Measurements from ENCODE around the gene WDR47.
"Not testable (repeated sequence)": the region's sequence is repeated elsewhere in the genome, so short reads cannot be mapped to it uniquely, and the experiment has no call there.

The WDR47 gene

DNA sequence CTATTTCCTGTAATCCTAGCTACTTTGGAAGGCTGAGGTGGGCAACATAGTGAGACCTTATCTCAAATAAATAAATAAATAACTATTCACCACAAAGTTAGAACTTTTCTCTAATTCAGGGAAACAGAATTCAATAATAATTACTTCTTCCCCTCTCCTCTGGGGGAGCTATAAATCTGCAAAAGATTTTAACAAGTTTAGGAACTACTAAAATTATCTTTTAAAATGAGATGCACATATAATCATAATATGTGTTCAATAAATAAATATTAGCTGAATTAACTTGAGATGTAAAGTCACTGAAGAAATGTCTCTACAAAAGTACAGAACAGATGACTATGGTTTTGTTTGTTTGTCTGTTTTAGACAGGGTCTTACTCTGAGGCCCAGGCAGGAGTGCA is 14.1 kb downstream of the WDR47 start:
- Histone ChIP-seq H3K4me2 (no peak overlapping the region), H3K9ac (no peak overlapping the region), H3K4me1 (peaks cover 6% of the 10 kb centered on the region; the same call in 1 of the 2 replicates), H3K27me3 (no peaks in the 10 kb centered on the region), H4K20me1 (peaks cover 85% of the 10 kb centered on the region), H3K36me3 (peaks cover 31% of the 10 kb centered on the region), H3K9me3 (0 out of 2 replicates have a peak, but pooled peaks cover 5% of the 10 kb centered on the region), H3K4me3 (no peak overlapping the region), H3K27ac (no peak overlapping the region)
- TF ChIP-seq Cebpa-rat (IDR thresholded peaks at IDR 0.05): no peak

DNA sequence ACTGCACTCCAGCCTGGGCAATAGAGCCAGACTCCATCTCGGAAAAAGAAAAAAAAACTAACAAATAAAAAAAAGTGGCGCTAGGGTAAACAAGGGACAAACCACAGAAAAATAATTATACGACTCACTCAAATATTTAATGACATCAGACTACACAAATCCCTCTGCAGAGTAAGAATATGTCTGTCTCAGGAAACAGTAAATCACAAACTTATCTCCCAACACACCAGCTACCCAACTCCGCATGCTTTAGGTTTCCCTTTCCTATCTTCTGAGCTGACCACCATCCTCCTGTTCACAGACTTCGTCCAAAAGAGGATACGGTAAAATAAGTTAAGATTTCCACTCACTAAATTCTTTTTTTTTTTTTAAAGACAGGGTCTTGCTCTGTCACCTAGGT is 16.2 kb downstream of the WDR47 start:
- Histone ChIP-seq H3K36me3 (peaks cover 42% of the 10 kb centered on the region), H4K20me1 (peaks cover 64% of the 10 kb centered on the region), H3K9me3 (no peaks in the 10 kb centered on the region), H3K4me1 (no peaks in the 10 kb centered on the region), H3K4me2 (no peak overlapping the region), H3K27ac (no peak overlapping the region), H3K27me3 (no peaks in the 10 kb centered on the region), H3K4me3 (no peak overlapping the region), H3K9ac (no peak overlapping the region)
- TF ChIP-seq Cebpa-rat (IDR thresholded peaks at IDR 0.05): no peak

DNA sequence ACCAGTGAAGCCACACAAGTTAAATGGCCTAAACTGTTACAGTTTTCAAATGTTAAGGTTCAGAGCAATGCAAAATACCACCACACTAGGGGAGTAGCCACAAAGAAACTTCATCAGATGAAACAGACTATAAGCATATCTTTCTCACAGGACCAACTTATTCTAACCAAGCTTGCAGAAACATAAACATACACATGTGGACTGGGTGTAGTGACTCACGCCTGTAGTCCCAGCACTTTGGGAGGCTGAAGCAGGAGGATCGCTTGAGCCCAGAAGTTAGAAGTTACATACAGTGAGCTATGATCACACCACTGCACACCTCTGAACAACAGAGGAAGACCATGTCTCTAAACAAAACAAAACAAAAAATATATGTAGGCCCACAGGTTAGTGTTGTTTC is 17.3 kb downstream of the WDR47 start:
- Histone ChIP-seq H3K4me2 (no peak overlapping the region), H3K9ac (no peak overlapping the region), H3K36me3 (peaks cover 47% of the 10 kb centered on the region), H3K4me3 (no peak overlapping the region), H3K4me1 (no peaks in the 10 kb centered on the region), H3K27ac (no peak overlapping the region), H4K20me1 (peaks cover 53% of the 10 kb centered on the region), H3K9me3 (no peaks in the 10 kb centered on the region), H3K27me3 (no peaks in the 10 kb centered on the region)
- TF ChIP-seq Cebpa-rat (IDR thresholded peaks at IDR 0.05): no peak

DNA sequence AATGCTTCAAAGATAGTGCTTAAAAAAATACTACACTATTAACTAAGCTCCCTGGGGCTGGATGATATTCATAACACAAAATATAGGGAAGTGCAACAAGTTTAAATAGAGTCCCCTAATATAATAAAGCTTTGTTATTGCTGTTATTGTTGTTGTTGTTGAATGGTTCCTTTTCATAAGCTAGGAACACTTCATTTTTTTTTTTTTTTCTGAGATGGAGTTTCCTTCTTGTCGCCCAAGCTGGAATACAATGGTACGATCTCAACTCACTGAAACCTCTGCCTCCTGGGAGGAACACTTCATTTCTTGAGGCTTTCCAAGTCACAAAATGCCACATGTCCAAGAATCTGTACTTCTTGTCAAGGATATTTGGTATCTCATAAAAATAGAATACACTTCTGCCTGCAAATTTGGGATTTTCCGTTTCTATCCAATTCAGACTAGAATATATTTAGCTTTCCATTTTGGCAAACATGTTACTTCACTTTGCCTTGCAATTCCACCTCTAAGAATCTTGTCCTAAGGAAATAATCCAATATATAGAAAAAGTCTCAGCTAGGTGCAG is 21.1 kb downstream of the WDR47 start:
- H3K9ac ChIP-seq: no peak overlapping the region
- H3K4me1 ChIP-seq: no peaks in the 10 kb centered on the region
- no peaks in the 10 kb centered on the region for H3K27me3 ChIP-seq
- H3K36me3 ChIP-seq: peaks cover 70% of the 10 kb centered on the region
- no peak overlapping the region for H3K4me3 ChIP-seq
- H3K27ac ChIP-seq: no peak overlapping the region
- H3K9me3 ChIP-seq: peaks cover 27% of the 10 kb centered on the region
- H3K4me2 ChIP-seq: no peak overlapping the region
- H4K20me1 ChIP-seq: peaks cover 21% of the 10 kb centered on the region
- no peak for TF ChIP-seq Cebpa-rat (IDR thresholded peaks at IDR 0.05)

DNA sequence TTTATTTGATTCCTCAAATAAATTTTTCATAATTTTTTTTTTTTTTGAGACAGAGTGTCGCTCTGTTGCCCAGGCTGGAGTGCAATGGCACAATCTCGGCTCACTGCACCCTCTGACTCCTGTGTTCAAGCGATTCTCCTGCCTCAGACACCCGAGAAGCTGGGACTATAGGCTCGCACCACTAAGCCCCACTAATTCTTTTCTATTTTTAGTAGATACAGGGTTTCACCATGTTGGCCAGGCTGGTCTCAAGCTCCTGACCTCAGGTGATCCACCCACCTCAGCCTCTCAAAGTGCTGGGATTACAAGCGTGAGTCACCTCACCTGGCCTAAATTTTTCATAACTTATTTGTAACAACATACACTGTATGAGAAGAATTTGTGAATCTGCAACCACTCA is 24.2 kb downstream of the WDR47 start:
- not testable (repeated sequence) for H3K4me3 ChIP-seq, H3K27me3 ChIP-seq

DNA sequence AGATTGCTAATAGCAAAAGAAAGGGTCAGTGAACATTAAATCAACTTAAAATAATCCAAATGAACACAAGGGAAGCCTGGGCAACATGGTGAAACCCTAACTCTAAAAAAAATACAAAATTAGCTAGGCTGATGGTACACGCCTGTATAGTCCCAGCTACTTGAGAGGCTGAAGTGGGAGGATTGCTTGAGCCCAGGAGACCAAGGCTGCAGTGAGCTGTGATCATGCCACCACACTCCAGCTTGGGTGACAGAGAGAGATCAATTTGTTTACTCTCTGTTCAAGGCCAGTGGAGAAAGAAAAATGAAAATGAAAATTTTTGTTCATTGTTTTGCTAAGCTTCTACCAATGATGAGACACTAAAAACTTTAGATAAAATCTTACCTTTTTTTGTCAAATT is 24.8 kb downstream of the WDR47 start:
- Histone ChIP-seq H3K27me3 (no peaks in the 10 kb centered on the region), H3K36me3 (peaks cover 85% of the 10 kb centered on the region), H4K20me1 (no peaks in the 10 kb centered on the region; the same call in 1 of the 2 replicates), H3K4me3 (no peak overlapping the region), H3K9me3 (peaks cover 27% of the 10 kb centered on the region), H3K27ac (no peak overlapping the region), H3K4me1 (no peaks in the 10 kb centered on the region), H3K4me2 (no peak overlapping the region), H3K9ac (no peak overlapping the region)
- no peak for TF ChIP-seq Cebpa-rat (IDR thresholded peaks at IDR 0.05)

More for the DNA sequence above, 24.2 kb downstream of the WDR47 start:
- not testable (repeated sequence) for H4K20me1 ChIP-seq, H3K4me1 ChIP-seq, H3K4me2 ChIP-seq, H3K9ac ChIP-seq, H3K27ac ChIP-seq
- peaks cover 83% of the 10 kb centered on the region for H3K36me3 ChIP-seq
- H3K9me3 ChIP-seq: peaks cover 27% of the 10 kb centered on the region

DNA sequence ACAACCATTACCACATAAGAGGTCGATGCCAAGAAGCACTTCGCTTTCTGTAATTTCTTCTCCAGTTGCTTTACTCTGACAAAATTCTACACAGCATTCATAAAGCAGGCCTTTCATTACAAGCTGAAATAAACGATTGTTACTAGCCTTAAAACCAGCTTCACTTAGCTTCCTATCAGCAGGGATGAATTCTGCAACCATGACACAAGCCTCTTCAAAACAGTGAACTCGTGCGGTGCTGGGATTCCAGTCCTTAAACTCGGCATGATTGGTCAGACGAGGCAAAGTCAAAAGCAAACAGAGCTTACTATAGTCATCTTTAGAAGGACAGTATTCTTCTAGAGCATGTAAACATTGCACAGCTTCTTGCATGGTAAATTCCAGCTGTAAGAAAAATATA is 30.6 kb downstream of the WDR47 start:
- H3K36me3 ChIP-seq: peaks cover 89% of the 10 kb centered on the region
- H4K20me1 ChIP-seq: no peaks in the 10 kb centered on the region; the same call in 1 of the 2 replicates
- H3K9me3 ChIP-seq: no peaks in the 10 kb centered on the region
- H3K9ac ChIP-seq: no peak overlapping the region
- TF ChIP-seq Cebpa-rat (IDR thresholded peaks at IDR 0.05): no peak
- no peaks in the 10 kb centered on the region for H3K4me1 ChIP-seq
- H3K27me3 ChIP-seq: no peaks in the 10 kb centered on the region
- H3K27ac ChIP-seq: no peak overlapping the region
- H3K4me3 ChIP-seq: no peak overlapping the region
- no peak overlapping the region for H3K4me2 ChIP-seq

DNA sequence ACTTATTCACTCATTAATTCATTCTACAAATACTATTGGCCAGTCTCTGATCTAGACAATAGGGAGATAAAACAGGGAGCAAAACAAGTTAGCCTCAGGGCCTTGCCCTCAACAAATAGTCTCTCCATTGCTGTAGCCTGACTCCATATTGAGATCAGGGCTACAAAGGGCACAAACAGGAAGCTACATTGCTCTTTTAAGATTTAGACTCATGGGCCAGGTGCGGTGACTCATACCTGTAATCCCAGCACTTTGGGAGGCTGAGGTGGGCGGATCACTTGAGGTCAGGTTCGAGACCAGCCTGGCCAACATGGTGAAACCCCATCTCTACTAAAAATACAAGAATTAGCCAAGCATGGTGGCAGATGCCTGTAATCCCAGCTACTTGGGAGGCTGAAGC is 45.3 kb downstream of the WDR47 start:
- H3K27ac ChIP-seq, H3K27me3 ChIP-seq, H3K4me2 ChIP-seq, H3K9ac ChIP-seq, H3K4me3 ChIP-seq, H3K4me1 ChIP-seq, H4K20me1 ChIP-seq: not testable (repeated sequence)
- Histone ChIP-seq H3K9me3 (peaks cover 32% of the 10 kb centered on the region), H3K36me3 (peaks cover 89% of the 10 kb centered on the region)

DNA sequence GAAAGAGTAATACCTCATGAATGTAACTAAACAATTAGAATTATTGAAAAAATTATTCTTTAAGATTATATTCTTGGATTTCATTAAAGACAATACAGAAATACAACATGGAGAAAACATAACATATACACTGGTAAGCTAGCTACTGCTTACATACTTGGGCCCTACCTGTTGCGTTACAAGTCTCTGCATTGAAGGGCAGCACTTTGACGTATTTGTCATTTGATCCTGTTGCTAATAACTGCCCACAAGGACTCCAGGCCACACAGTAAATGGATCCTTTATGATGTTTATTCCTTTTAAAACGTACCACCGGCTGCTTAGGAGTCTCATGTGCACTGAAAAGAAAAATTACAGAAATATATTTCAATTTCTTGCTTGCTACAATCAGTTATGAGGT is 58.8 kb downstream of the WDR47 start:
- Histone ChIP-seq H3K27ac (no peak overlapping the region), H3K36me3 (peaks cover 79% of the 10 kb centered on the region), H3K4me2 (no peak overlapping the region), H3K9ac (no peak overlapping the region), H4K20me1 (no peaks in the 10 kb centered on the region), H3K4me1 (no peaks in the 10 kb centered on the region), H3K4me3 (no peak overlapping the region), H3K27me3 (no peaks in the 10 kb centered on the region), H3K9me3 (no peaks in the 10 kb centered on the region)
- no peak for TF ChIP-seq Cebpa-rat (IDR thresholded peaks at IDR 0.05)

DNA sequence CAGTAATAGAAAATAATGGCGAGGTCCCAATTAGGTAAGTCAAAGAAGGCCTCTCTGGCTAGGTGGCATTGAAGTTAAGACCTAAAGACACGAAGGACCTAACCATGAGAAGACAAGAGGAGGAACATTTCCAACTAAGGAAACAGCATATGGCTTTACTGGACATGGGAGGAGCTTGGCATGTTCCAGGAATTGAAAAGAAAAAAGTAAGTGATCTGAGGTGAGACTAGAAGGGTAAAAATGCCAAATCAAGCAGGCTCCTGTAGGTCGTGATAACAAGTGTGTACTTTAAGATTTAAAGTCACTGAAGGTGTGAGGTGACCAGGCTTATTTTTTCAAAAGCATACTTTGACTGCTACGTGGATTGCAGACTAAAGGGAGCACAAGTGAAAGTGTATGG is 65.2 kb downstream of the WDR47 start:
- H3K27ac ChIP-seq: no peak overlapping the region
- no peaks in the 10 kb centered on the region for H3K4me1 ChIP-seq
- no peak for TF ChIP-seq Cebpa-rat (IDR thresholded peaks at IDR 0.05)
- no peaks in the 10 kb centered on the region for H3K27me3 ChIP-seq
- no peak overlapping the region for H3K4me2 ChIP-seq
- H3K36me3 ChIP-seq: peaks cover 93% of the 10 kb centered on the region
- no peaks in the 10 kb centered on the region for H4K20me1 ChIP-seq
- H3K9ac ChIP-seq: no peak overlapping the region
- no peak overlapping the region for H3K4me3 ChIP-seq
- no peaks in the 10 kb centered on the region for H3K9me3 ChIP-seq

DNA sequence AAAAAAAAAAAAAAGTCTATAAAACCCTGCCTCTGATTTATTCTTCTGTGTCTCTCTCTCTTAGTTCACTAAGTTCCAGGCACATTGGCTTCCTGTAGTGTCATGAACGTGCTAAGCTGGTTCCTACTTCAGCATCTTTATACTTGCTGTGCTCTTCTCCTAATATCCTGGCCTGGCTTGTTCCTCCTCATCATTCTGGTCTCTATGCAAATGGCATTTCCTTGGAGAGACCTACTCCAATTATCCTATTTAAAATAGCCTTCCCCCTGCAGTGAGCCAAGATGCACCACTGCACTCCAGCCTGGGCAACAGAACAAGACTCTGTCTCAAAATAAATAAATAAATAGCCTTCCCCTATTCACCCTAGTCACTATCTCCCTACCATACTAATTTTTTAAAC is 69.0 kb downstream of the WDR47 start:
- no peaks in the 10 kb centered on the region for H3K4me1 ChIP-seq
- H3K27me3 ChIP-seq: no peaks in the 10 kb centered on the region
- no peak overlapping the region for H3K9ac ChIP-seq
- no peaks in the 10 kb centered on the region for H3K9me3 ChIP-seq
- peaks cover 88% of the 10 kb centered on the region for H3K36me3 ChIP-seq
- H4K20me1 ChIP-seq: no peaks in the 10 kb centered on the region
- H3K27ac ChIP-seq: no peak overlapping the region
- H3K4me3 ChIP-seq: no peak overlapping the region
- H3K4me2 ChIP-seq: no peak overlapping the region
- TF ChIP-seq Cebpa-rat (IDR thresholded peaks at IDR 0.05): no peak

Data from BLaER1 (cell line).